K562 (cell line): ENCODE measurements around the gene ARHGDIA. TPM values are rescaled to one million over a fixed set of nuclear protein-coding genes. Genes with fewer than 3 reads are reported as not detected.

ENCODE experiments used
- ATAC-seq: fragments of 200-7000 bp; cut with Tn5 transposase; 3 replicates; pipeline ENCODE4 v1.9.1; 2020; ENCODE audit warnings: moderate library complexity
- BruUV-seq: library from RNA; stranded (reverse); fragments of 400-500 nt; replicated peaks from 2 replicates; lab custom pipeline; 2021; lab: Mats Ljungman, UMichigan
- CTCF ChIA-PET: fragments of 300-600 bp; formaldehyde crosslinking; extraction: SDS; loops from one replicate; lab custom pipeline; 2021; ENCODE audit warnings: low intra/inter-chr PET ratio; lab: Yijun Ruan, JAX
- POLR2A ChIA-PET: fragments of 300-600, 350-650 bp; sonication (Branson Sonifier 250); formaldehyde crosslinking; extraction: SDS; loops from one replicate; lab custom pipeline; 2021; ENCODE audit warnings: antibody characterized with exemption, inconsistent platforms; lab: Yijun Ruan, JAX
- DNase-seq, 4 experiments: peaks; one replicate each; pipeline versions ENCODE4 v3.0.0 to v3.0.0-alpha.2; 2011 to 2018; ENCODE audit warnings: low spot score in 3 of 4, mixed read lengths in 3 of 4; ENCODE audit errors: extremely low read depth in 1 of 4
- FAIRE-seq: peaks from 2 replicates; lab custom pipeline; 2011; peaks lifted over from hg19 to GRCh38; lab: Jason Lieb, UNC
- H2AFZ ChIP-seq: 2 replicates; pipeline ENCODE4 v1.6.0; 2011; ENCODE audit warnings: low read depth, low read length, control low read depth, inconsistent platforms
- H3K27ac ChIP-seq: fragments of 200-600 bp; 3 replicates; pipeline ENCODE4 v1.8.0; 2011; ENCODE audit warnings: low read depth, mild to moderate bottlenecking, control low read depth, inconsistent platforms, low read length, moderate library complexity, mixed read lengths; ENCODE audit errors: extremely low read depth
- H3K27me3 ChIP-seq, 2 experiments: fragments of 300-600 bp in 1 of 2; 2 replicates in 1 of 2; 3 replicates in 1 of 2; pipeline versions ENCODE4 v1.6.0 to v1.8.0; 2011; ENCODE audit warnings: inconsistent platforms in 2 of 2, low read length in 2 of 2, mild to moderate bottlenecking in 1 of 2, mixed read lengths in 1 of 2, moderate library complexity in 1 of 2; ENCODE audit not compliant: control insufficient read depth in 2 of 2, insufficient read depth in 2 of 2
- H3K36me3 ChIP-seq: fragments of 300-600 bp; 3 replicates; pipeline ENCODE4 v1.8.0; 2011; ENCODE audit warnings: mild to moderate bottlenecking, low read length, inconsistent platforms; ENCODE audit not compliant: control insufficient read depth, insufficient read depth
- H3K4me1 ChIP-seq, 2 experiments: fragments of 200-600 bp in 1 of 2; replicated peaks in 1 of 2; 2 replicates in 1 of 2; 3 replicates in 1 of 2; pipeline versions ENCODE4 v1.5.1 to v1.8.0; 2011; ENCODE audit warnings: inconsistent platforms in 2 of 2, low read length in 2 of 2, mild to moderate bottlenecking in 1 of 2, mixed read lengths in 1 of 2, moderate library complexity in 1 of 2; ENCODE audit not compliant: control insufficient read depth in 2 of 2, insufficient read depth in 2 of 2
- H3K4me2 ChIP-seq: 2 replicates; pipeline ENCODE4 v1.6.1; 2011; ENCODE audit warnings: low read length, control low read depth, inconsistent platforms, mixed read lengths; ENCODE audit not compliant: insufficient read depth
- H3K4me3 ChIP-seq: fragments of 200-600 bp; sonication (generic), shearing (Covaris generic); 2 replicates; pipeline ENCODE4 v1.5.1; 2016; ENCODE audit warnings: control low read depth, inconsistent platforms
- H3K79me2 ChIP-seq: fragments of 200-600 bp; 3 replicates; pipeline ENCODE4 v1.8.0; 2011; ENCODE audit warnings: low read length, inconsistent platforms; ENCODE audit not compliant: control insufficient read depth, insufficient read depth
- H3K9ac ChIP-seq, 2 experiments: 2 replicates each; pipeline versions ENCODE4 v1.6.0 to v1.6.1; 2011; ENCODE audit warnings: low read depth in 2 of 2, low read length in 2 of 2, control low read depth in 1 of 2, inconsistent platforms in 1 of 2, mild to moderate bottlenecking in 1 of 2, mixed read lengths in 1 of 2; ENCODE audit not compliant: insufficient read depth in 1 of 2
- H3K9me1 ChIP-seq: one replicate; pipeline ENCODE4 v1.6.0; 2011; ENCODE audit warnings: inconsistent platforms, mild to moderate bottlenecking, low read length, moderate library complexity; ENCODE audit not compliant: control insufficient read depth, insufficient read depth
- H3K9me3 ChIP-seq: replicated peaks from 2 replicates; pipeline ENCODE4 v1.5.1; 2011; ENCODE audit warnings: low read depth, low read length, inconsistent platforms; ENCODE audit not compliant: control insufficient read depth, insufficient read depth
- H4K20me1 ChIP-seq: replicated peaks from 2 replicates; pipeline ENCODE4 v1.6.1; 2011; ENCODE audit warnings: low read length, inconsistent platforms, mixed read lengths; ENCODE audit not compliant: control insufficient read depth, insufficient read depth
- CGGBP1 ChIP-seq: fragments of 250-450 bp; sonication (Bioruptor Pico); IDR thresholded peaks from 2 replicates; pipeline ENCODE4 v1.9.0; 2021; ENCODE audit warnings: mild to moderate bottlenecking
- EHMT2 ChIP-seq: fragments of 450-650 bp; IDR thresholded peaks from 2 replicates; pipeline ENCODE4 v1.6.1; 2018; ENCODE audit warnings: antibody characterized with exemption
- GATAD2B ChIP-seq: fragments of 450-650 bp; IDR thresholded peaks from 2 replicates; pipeline ENCODE4 v1.6.1; 2017; ENCODE audit warnings: mild to moderate bottlenecking, borderline replicate concordance
- MGA ChIP-seq: fragments of 450-650 bp; IDR thresholded peaks from 2 replicates; pipeline ENCODE4 v1.6.1; 2016; ENCODE audit warnings: mild to moderate bottlenecking, moderate library complexity
- NR2C2 ChIP-seq, 2 experiments: fragments of 200-800 bp in 1 of 2; sonication (Bioruptor generic) in 1 of 2; sonication (generic) in 1 of 2; formaldehyde crosslinking in 1 of 2; IDR thresholded peaks; 2 replicates each; pipeline versions ENCODE4 v1.6.1 to v1.8.0; 2016 to 2022; ENCODE audit warnings: mild to moderate bottlenecking in 1 of 2, missing compliant biosample characterization in 1 of 2, missing genetic modification characterization in 1 of 2, missing genetic modification reagents in 1 of 2
- RBFOX2 ChIP-seq: fragments of 200-400 bp; formaldehyde crosslinking; IDR thresholded peaks from 2 replicates; pipeline ENCODE4 v1.6.1; 2017; ENCODE audit warnings: low read depth, mild to moderate bottlenecking, low read length, moderate library complexity
- ZNF639 ChIP-seq, 2 experiments: fragments of 200-800 bp in 1 of 2; sonication (Bioruptor generic) in 1 of 2; sonication (generic) in 1 of 2; formaldehyde crosslinking in 1 of 2; IDR thresholded peaks in 1 of 2; conservative IDR thresholded peaks in 1 of 2; 2 replicates each; pipeline versions ENCODE4 v1.5.0 to v1.6.1; 2016 to 2020; ENCODE audit warnings: missing compliant biosample characterization in 1 of 2, missing genetic modification characterization in 1 of 2, missing genetic modification reagents in 1 of 2
- WGBS: fragments of 100-300 bp; shearing (Covaris generic); methylation state at CpG from one replicate; pipeline ENCODE4 v1.1.6; 2016; ENCODE audit warnings: low coverage, mixed read lengths; ENCODE audit not compliant: insufficient coverage; ENCODE audit errors: missing lambda C conversion rate; 5-methylcytosine and 5-hydroxymethylcytosine counted together
- in situ Hi-C: fragments of 300-500 bp; cut with MboI; formaldehyde crosslinking; loops from 4 replicates; pipeline ENCODE4 v1.15.0; 2018; ENCODE audit warnings: inconsistent platforms, mixed read lengths
- intact Hi-C: fragments of 100-400 bp; cut with micrococcal nuclease; formaldehyde crosslinking; loops from 2 replicates; pipeline ENCODE4 v1.14.2; 2022
- polyA plus RNA-seq, 8 experiments: library from polyadenylated mRNA; depleted of rRNA in 4 of 8; stranded (reverse) in 5 of 8; unstranded in 3 of 8; fragments of >200 nt; fragmentation: Nextera tagmentation in 2 of 8; fragmentation: Illumina TruSeq in 1 of 8; extraction: Ambion mirVana in 2 of 8; extraction: Trizol in 1 of 8; gene quantifications; 2 replicates each; pipeline versions ENCODE4 v1.2.1 to v1.2.3, GENCODE V29; 2011 to 2014; ENCODE audit warnings: inconsistent platforms in 1 of 8, missing spikeins in 1 of 8
- total RNA-seq, 7 experiments: library from RNA; depleted of rRNA in 6 of 7; stranded (reverse); fragments of >200 nt in 6 of 7; fragmentation: Illumina TruSeq in 2 of 7; extraction: Trizol in 2 of 7; gene quantifications; 2 replicates each; pipeline versions ENCODE4 v1.2.1 to v1.2.3, GENCODE V29; 2011 to 2021; ENCODE audit warnings: low replicate concordance in 1 of 7

The ARHGDIA gene
- total and polyA plus RNA-seq, 9 of the 15 experiments (the other 6 are each of a cell fraction or from before 2014, with no cell fraction given): 9.6 to 340 (median 97.6) TPM

GRCh38 chr17:81910840-81911276, 39.7 kb upstream of the ARHGDIA start:
- ATAC-seq (no peak; the same call in 2 of the 3 replicates), DNase-seq (peak in 1 of 4 experiments; percentile 45), FAIRE-seq (no peak)
- peak overlapping the region; percentile 61 to 99 for H3K9ac ChIP-seq
- ChIA-PET POLR2A (interaction anchor here (0.6 to 5.4 kb wide), 8 partner anchors 8 to 112 kb away, joined by 3 to 46 read pairs (median 3); partner anchors contain the start of genes CENPX and NPB), CTCF (interaction anchor here (0.6 kb wide), 1 partner anchor 280 kb away, joined by 3 read pairs; no protein-coding TSS in a partner anchor)
- H4K20me1 ChIP-seq: peaks cover 14% of the 10 kb centered on the region
- peaks cover 31 to 93% of the 10 kb centered on the region in 2 experiments for H3K4me1 ChIP-seq
- H3K9me3 ChIP-seq: no peaks in the 10 kb centered on the region
- intact Hi-C loops: no loop called here
- under 1% methylated on average over 27 of the region's 55 CpGs for WGBS
- H3K79me2 ChIP-seq: peaks cover 27% of the 10 kb centered on the region
- peaks cover 6% of the 10 kb centered on the region for H3K9me1 ChIP-seq
- peak overlapping the region; percentile 78 for H3K27ac ChIP-seq
- H2AFZ ChIP-seq: no peak overlapping the region
- BruUV-seq: no TSS peak
- H3K4me3 ChIP-seq: peak overlapping the region; percentile 93
- in situ Hi-C loops: no loop called here
- H3K36me3 ChIP-seq: peaks cover 84% of the 10 kb centered on the region; the same call in 2 of the 3 replicates
- no peaks in the 10 kb centered on the region for H3K27me3 ChIP-seq
- peak overlapping the region; percentile 82 for H3K4me2 ChIP-seq
- TF ChIP-seq ZNF639 (CRISPR knock-in tag; conservative IDR thresholded peaks at IDR 0.05 in 1 of 2, IDR thresholded peaks at IDR 0.05 in 1 of 2) (peak in 1 of 2 experiments; percentile 74; a peak in 1 of 4 replicates), MGA (no peak), NR2C2 (CRISPR knock-in tag; IDR thresholded peaks at IDR 0.05) (no peak), NR2C2 (tag; IDR thresholded peaks at IDR 0.05) (peak; percentile 87), RBFOX2 (peak; percentile 52), GATAD2B (peak; percentile 37; the same call in 1 of the 2 replicates), EHMT2 (no peak), CGGBP1 (CRISPR knock-in tag) (no peak)
